CD14-positive monocyte (primary cell): ENCODE measurements around the gene RER1. TPM values are rescaled to one million over a fixed set of nuclear protein-coding genes. Genes with fewer than 3 reads are reported as not detected.
"Not testable (repeated sequence)": the region's sequence is repeated elsewhere in the genome, so short reads cannot be mapped to it uniquely, and the experiment has no call there.

ENCODE experiments used
- DNase-seq, 3 donors: peaks; one replicate each; pipeline ENCODE4 v3.0.0-alpha.2; 2011 to 2022
- H2AFZ ChIP-seq: 2 replicates; pipeline ENCODE4 v1.6.0; 2012; ENCODE audit warnings: mild to moderate bottlenecking, low read depth, low read length, inconsistent platforms; ENCODE audit not compliant: insufficient read depth, poor library complexity, severe bottlenecking
- H3K27ac ChIP-seq, 2 donors: 1 replicate in 1 of 2; 2 replicates in 1 of 2; pipeline ENCODE4 v1.5.1; 2012 to 2013; ENCODE audit warnings: low read length in 2 of 2, control low read depth in 1 of 2, inconsistent platforms in 1 of 2, low read depth in 1 of 2, mild to moderate bottlenecking in 1 of 2
- H3K27me3 ChIP-seq, 2 donors: one replicate each; pipeline versions ENCODE4 v1.6.0 to v1.6.1; 2011 to 2013; ENCODE audit warnings: low read length in 2 of 2; ENCODE audit not compliant: control insufficient read depth in 2 of 2, insufficient read depth in 2 of 2
- H3K36me3 ChIP-seq, 2 donors: replicated peaks in 1 of 2; 1 replicate in 1 of 2; 2 replicates in 1 of 2; pipeline versions ENCODE4 v1.5.1 to v1.6.1; 2012 to 2013; ENCODE audit warnings: low read length in 2 of 2, control low read depth in 1 of 2, inconsistent platforms in 1 of 2, mild to moderate bottlenecking in 1 of 2; ENCODE audit not compliant: insufficient read depth in 2 of 2, control insufficient read depth in 1 of 2
- H3K4me1 ChIP-seq, 2 donors: 1 replicate in 1 of 2; 2 replicates in 1 of 2; pipeline versions ENCODE4 v1.5.1 to v1.6.1; 2012 to 2013; ENCODE audit warnings: low read length in 2 of 2, control low read depth in 1 of 2, inconsistent platforms in 1 of 2, mild to moderate bottlenecking in 1 of 2, moderate library complexity in 1 of 2; ENCODE audit not compliant: insufficient read depth in 2 of 2, control insufficient read depth in 1 of 2
- H3K4me2 ChIP-seq: replicated peaks from 2 replicates; pipeline ENCODE3; 2012; ENCODE audit warnings: low read length, moderate library complexity, mild to moderate bottlenecking; ENCODE audit not compliant: poor library complexity, severe bottlenecking; ENCODE audit errors: extremely low read depth
- H3K4me3 ChIP-seq, 3 experiments: fragments of 200-600 bp in 1 of 3; sonication (generic) in 1 of 3; replicated peaks in 1 of 3; 1 replicate in 2 of 3; 2 replicates in 1 of 3; pipeline ENCODE4 v1.5.1; 2011 to 2013; ENCODE audit warnings: low read length in 3 of 3, mild to moderate bottlenecking in 3 of 3, control low read depth in 2 of 3, low read depth in 2 of 3, inconsistent platforms in 1 of 3, moderate library complexity in 1 of 3
- H3K79me2 ChIP-seq: 2 replicates; pipeline ENCODE4 v1.6.0; 2012; ENCODE audit warnings: mild to moderate bottlenecking, control low read depth, inconsistent platforms, low read length, moderate library complexity; ENCODE audit not compliant: insufficient read depth
- H3K9ac ChIP-seq: 2 replicates; pipeline ENCODE4 v1.6.0; 2017; ENCODE audit warnings: low read length, mild to moderate bottlenecking; ENCODE audit not compliant: insufficient read depth, poor library complexity, severe bottlenecking
- H3K9me3 ChIP-seq, 2 donors: replicated peaks in 1 of 2; 1 replicate in 1 of 2; 2 replicates in 1 of 2; pipeline versions ENCODE4 v1.5.1 to v1.6.1; 2012 to 2013; ENCODE audit warnings: low read length in 2 of 2, control low read depth in 1 of 2; ENCODE audit not compliant: control insufficient read depth in 1 of 2, insufficient read depth in 1 of 2
- H4K20me1 ChIP-seq: 2 replicates; pipeline ENCODE4 v1.6.0; 2012; ENCODE audit warnings: mild to moderate bottlenecking, low read length, control low read depth, moderate library complexity; ENCODE audit not compliant: insufficient read depth
- H3K27ac Mint-ChIP-seq, 7 donors: one replicate each; pipeline ENCODE4 v1.8.0; 2020; ENCODE audit warnings: mild to moderate bottlenecking in 7 of 7, mixed read lengths in 7 of 7, moderate library complexity in 6 of 7, inconsistent platforms in 2 of 7
- H3K27me3 Mint-ChIP-seq, 3 donors: one replicate each; pipeline ENCODE4 v1.8.0; 2021 to 2022; ENCODE audit warnings: low read depth in 3 of 3, mild to moderate bottlenecking in 3 of 3, mixed read lengths in 3 of 3, moderate library complexity in 3 of 3, inconsistent platforms in 1 of 3
- H3K36me3 Mint-ChIP-seq, 2 donors: one replicate each; pipeline ENCODE4 v1.8.0; 2020; ENCODE audit warnings: mixed read lengths in 2 of 2, inconsistent platforms in 1 of 2, mild to moderate bottlenecking in 1 of 2
- H3K4me1 Mint-ChIP-seq: one replicate; pipeline ENCODE4 v1.8.0; 2020; ENCODE audit warnings: mild to moderate bottlenecking, mixed read lengths
- H3K4me3 Mint-ChIP-seq, 2 donors: one replicate each; pipeline ENCODE4 v1.8.0; 2020; ENCODE audit warnings: mild to moderate bottlenecking in 2 of 2, mixed read lengths in 2 of 2, moderate library complexity in 1 of 2
- H3K9me3 Mint-ChIP-seq, 7 donors: one replicate each; pipeline ENCODE4 v1.8.0; 2020 to 2022; ENCODE audit warnings: mixed read lengths in 7 of 7, mild to moderate bottlenecking in 6 of 7, moderate library complexity in 6 of 7, inconsistent platforms in 2 of 7
- WGBS: methylation state at CpG from one replicate; pipeline ENCODE4 v1.1.5; 2013; ENCODE audit warnings: missing lambda C conversion rate; ENCODE audit not compliant: insufficient coverage; 5-methylcytosine and 5-hydroxymethylcytosine counted together
- intact Hi-C, 2 donors: fragments of 100-400 bp; cut with micrococcal nuclease; formaldehyde crosslinking; loops; one replicate each; pipeline versions ENCODE4 v1.15.0 to v1.15.1; 2023
- polyA plus RNA-seq, 3 donors: library from polyadenylated mRNA; depleted of rRNA in 1 of 3; unstranded in 2 of 3; stranded (reverse) in 1 of 3; fragments of 300-500 nt in 2 of 3; fragments of >200 nt in 1 of 3; fragmentation: Illumina TruSeq in 2 of 3; gene quantifications; 1 replicate in 2 of 3; 2 replicates in 1 of 3; pipeline ENCODE4 v1.2.3, GENCODE V29; 2012 to 2021
- TF ChIP-seq, protein P1 (sequence below): fragments of 200-600 bp; IDR thresholded peaks from one replicate; pipeline ENCODE4 v1.8.0; 2022; ENCODE audit warnings: antibody characterized with exemption, mild to moderate bottlenecking

Gene RER1
- polyA plus RNA-seq, 3 donors, result 98.3 to 235 (median 193) TPM

GRCh38 chr1:2438641-2439040 is 47.0 kb downstream of the RER1 start:
- peaks cover 0 to 3% (median 0%) of the 10 kb centered on the region in 7 donors for H3K9me3 Mint-ChIP-seq

GRCh38 chr1:2439369-2439768 is 47.7 kb downstream of the RER1 start:
- Mint-ChIP-seq H3K4me3 (no peak overlapping the region), H3K4me1 (no peaks in the 10 kb centered on the region), H3K36me3 (no peaks in the 10 kb centered on the region), H3K27ac (no peak overlapping the region), H3K9me3 (peaks cover 0 to 3% (median 0%) of the 10 kb centered on the region in 7 donors), H3K27me3 (peaks cover 17 to 35% (median 22%) of the 10 kb centered on the region in 3 donors)
- no peaks in the 10 kb centered on the region for H4K20me1 ChIP-seq
- no peaks in the 10 kb centered on the region for H3K9me3 ChIP-seq
- H3K27ac ChIP-seq, result no peak overlapping the region
- TF ChIP-seq, protein P1, sequence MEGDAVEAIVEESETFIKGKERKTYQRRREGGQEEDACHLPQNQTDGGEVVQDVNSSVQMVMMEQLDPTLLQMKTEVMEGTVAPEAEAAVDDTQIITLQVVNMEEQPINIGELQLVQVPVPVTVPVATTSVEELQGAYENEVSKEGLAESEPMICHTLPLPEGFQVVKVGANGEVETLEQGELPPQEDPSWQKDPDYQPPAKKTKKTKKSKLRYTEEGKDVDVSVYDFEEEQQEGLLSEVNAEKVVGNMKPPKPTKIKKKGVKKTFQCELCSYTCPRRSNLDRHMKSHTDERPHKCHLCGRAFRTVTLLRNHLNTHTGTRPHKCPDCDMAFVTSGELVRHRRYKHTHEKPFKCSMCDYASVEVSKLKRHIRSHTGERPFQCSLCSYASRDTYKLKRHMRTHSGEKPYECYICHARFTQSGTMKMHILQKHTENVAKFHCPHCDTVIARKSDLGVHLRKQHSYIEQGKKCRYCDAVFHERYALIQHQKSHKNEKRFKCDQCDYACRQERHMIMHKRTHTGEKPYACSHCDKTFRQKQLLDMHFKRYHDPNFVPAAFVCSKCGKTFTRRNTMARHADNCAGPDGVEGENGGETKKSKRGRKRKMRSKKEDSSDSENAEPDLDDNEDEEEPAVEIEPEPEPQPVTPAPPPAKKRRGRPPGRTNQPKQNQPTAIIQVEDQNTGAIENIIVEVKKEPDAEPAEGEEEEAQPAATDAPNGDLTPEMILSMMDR, result no peak
- intact Hi-C loops, result no loop called here
- 85% methylated on average over 15 of the region's 15 CpGs for WGBS
- no peak for DNase-seq
- H2AFZ ChIP-seq, result no peak overlapping the region
- no peak overlapping the region for H3K4me2 ChIP-seq
- H3K4me1 ChIP-seq, result no peaks in the 10 kb centered on the region
- no peaks in the 10 kb centered on the region for H3K36me3 ChIP-seq
- no peak overlapping the region for H3K9ac ChIP-seq
- H3K79me2 ChIP-seq, result no peaks in the 10 kb centered on the region
- H3K27me3 ChIP-seq, result peaks cover 0 to 15% of the 10 kb centered on the region in 2 donors
- no peak overlapping the region for H3K4me3 ChIP-seq

More at GRCh38 chr1:2438641-2439040, 47.0 kb downstream of the RER1 start:
- WGBS, result 89% methylated on average over 10 of the region's 14 CpGs
- Mint-ChIP-seq H3K4me3 (no peak overlapping the region), H3K27me3 (peaks cover 12 to 33% (median 18%) of the 10 kb centered on the region in 3 donors), H3K27ac (no peak overlapping the region), H3K36me3 (no peaks in the 10 kb centered on the region), H3K4me1 (no peaks in the 10 kb centered on the region)
- Histone ChIP-seq H3K27ac (no peak overlapping the region), H3K4me1 (no peaks in the 10 kb centered on the region), H3K27me3 (peaks cover 0 to 11% of the 10 kb centered on the region in 2 donors), H2AFZ (no peak overlapping the region), H3K4me2 (no peak overlapping the region), H3K9me3 (no peaks in the 10 kb centered on the region), H3K79me2 (no peaks in the 10 kb centered on the region), H3K4me3 (no peak overlapping the region), H3K36me3 (no peaks in the 10 kb centered on the region), H4K20me1 (no peaks in the 10 kb centered on the region), H3K9ac (no peak overlapping the region)
- intact Hi-C loops, result no loop called here
- no peak for DNase-seq
- TF ChIP-seq, protein P1, result no peak

DNA sequence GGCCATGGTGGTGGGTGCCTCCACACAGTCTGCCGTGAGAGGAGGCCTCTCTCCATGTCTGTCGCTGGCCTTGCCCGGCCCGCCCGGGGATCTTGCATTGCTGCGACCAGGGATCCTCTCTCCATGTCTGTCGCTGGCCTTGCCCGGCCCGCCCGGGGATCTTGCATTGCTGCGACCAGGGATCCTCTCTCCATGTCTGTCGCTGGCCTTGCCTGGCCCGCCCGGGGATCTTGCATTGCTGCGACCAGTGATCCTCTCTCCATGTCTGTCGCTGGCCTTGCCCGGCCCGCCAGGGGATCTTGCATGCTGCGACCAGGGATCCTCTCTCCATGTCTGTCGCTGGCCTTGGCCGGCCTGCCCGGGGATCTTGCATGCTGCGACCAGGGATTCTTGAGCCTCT is 48.7 kb downstream of the RER1 start:
- H3K4me1 Mint-ChIP-seq, H3K4me2 ChIP-seq, H3K79me2 ChIP-seq, H3K27ac Mint-ChIP-seq, DNase-seq, H3K9me3 ChIP-seq, H3K36me3 Mint-ChIP-seq, H4K20me1 ChIP-seq, H3K4me1 ChIP-seq, H3K36me3 ChIP-seq, H2AFZ ChIP-seq, H3K4me3 ChIP-seq, H3K9me3 Mint-ChIP-seq, intact Hi-C loops, H3K27ac ChIP-seq, H3K4me3 Mint-ChIP-seq, H3K9ac ChIP-seq: not testable (repeated sequence)
- peaks cover 0 to 24% of the 10 kb centered on the region in 2 donors for H3K27me3 ChIP-seq
- 98% methylated on average over 17 of the region's 23 CpGs for WGBS
- H3K27me3 Mint-ChIP-seq, result peaks cover 15 to 38% (median 31%) of the 10 kb centered on the region in 3 donors
